Gastroesophageal sphincter (tissue), 4 donors: Measurements from ENCODE around the gene SLC2A6. TPM values are rescaled to one million over a fixed set of nuclear protein-coding genes. Genes with fewer than 3 reads are reported as not detected.

Source experiments
- ATAC-seq: fragments of 150-250 bp; one replicate; pipeline ENCODE4 v1.9.1; 2016; ENCODE audit warnings: mild to moderate bottlenecking, moderate library complexity
- H3K27ac ChIP-seq, 4 donors: fragments of 200-600 bp; sonication (generic) in 3 of 4; 1 replicate in 3 of 4; 2 replicates in 1 of 4; pipeline ENCODE4 v1.5.1; 2016 to 2019
- H3K27me3 ChIP-seq: fragments of 200-600 bp; sonication (generic); one replicate; pipeline ENCODE4 v1.5.1; 2019
- H3K36me3 ChIP-seq, 2 donors: fragments of 200-600 bp; sonication (generic); one replicate each; pipeline ENCODE4 v1.5.1; 2019; ENCODE audit warnings: control low read depth in 1 of 2
- H3K4me1 ChIP-seq, 3 donors: fragments of 200-600 bp; sonication (generic); 1 replicate in 2 of 3; 2 replicates in 1 of 3; pipeline ENCODE4 v1.5.1; 2016 to 2019; ENCODE audit warnings: control low read depth in 2 of 3
- H3K4me3 ChIP-seq, 2 donors: fragments of 200-600 bp; sonication (generic); one replicate each; pipeline ENCODE4 v1.5.1; 2019; ENCODE audit warnings: mild to moderate bottlenecking in 1 of 2, moderate library complexity in 1 of 2
- H3K9me3 ChIP-seq, 3 donors: fragments of 200-600 bp; sonication (generic); one replicate each; pipeline ENCODE4 v1.5.1; 2017 to 2019; ENCODE audit warnings: control low read depth in 2 of 3
- CTCF ChIP-seq, 4 experiments: fragments of 200-600 bp in 2 of 4; fragments of 450-650 bp in 2 of 4; sonication (generic) in 1 of 4; IDR thresholded peaks; one replicate each; pipeline ENCODE4 v1.5.1; 2017 to 2019; ENCODE audit warnings: antibody characterized with exemption in 4 of 4, mild to moderate bottlenecking in 2 of 4, moderate library complexity in 2 of 4
- EP300 ChIP-seq: sonication (generic); formaldehyde crosslinking; IDR thresholded peaks from one replicate; pipeline ENCODE4 v1.6.1; 2017; ENCODE audit warnings: antibody characterized with exemption, mild to moderate bottlenecking
- POLR2A ChIP-seq, 2 donors: fragments of 450-650 bp; IDR thresholded peaks; one replicate each; pipeline ENCODE4 v1.6.1; 2017; ENCODE audit warnings: antibody characterized with exemption in 2 of 2, mild to moderate bottlenecking in 2 of 2, moderate library complexity in 1 of 2
- POLR2AphosphoS5 ChIP-seq: sonication (generic); formaldehyde crosslinking; IDR thresholded peaks from one replicate; pipeline ENCODE4 v1.6.1; 2017; ENCODE audit warnings: antibody characterized with exemption
- WGBS, 2 donors: methylation state at CpG; one replicate each; pipeline ENCODE4 v1.1.5; 2018; ENCODE audit warnings: low coverage in 1 of 2; 5-methylcytosine and 5-hydroxymethylcytosine counted together
- total RNA-seq, 4 donors: library from RNA; depleted of rRNA; stranded (reverse); fragments of >200 nt; gene quantifications; one replicate each; pipeline ENCODE4 v1.1.0, GENCODE V29; 2016

SLC2A6 gene
- total RNA-seq, 4 donors from 2014 or later, result 1.7 to 11.8 (median 5.2) TPM

DNA sequence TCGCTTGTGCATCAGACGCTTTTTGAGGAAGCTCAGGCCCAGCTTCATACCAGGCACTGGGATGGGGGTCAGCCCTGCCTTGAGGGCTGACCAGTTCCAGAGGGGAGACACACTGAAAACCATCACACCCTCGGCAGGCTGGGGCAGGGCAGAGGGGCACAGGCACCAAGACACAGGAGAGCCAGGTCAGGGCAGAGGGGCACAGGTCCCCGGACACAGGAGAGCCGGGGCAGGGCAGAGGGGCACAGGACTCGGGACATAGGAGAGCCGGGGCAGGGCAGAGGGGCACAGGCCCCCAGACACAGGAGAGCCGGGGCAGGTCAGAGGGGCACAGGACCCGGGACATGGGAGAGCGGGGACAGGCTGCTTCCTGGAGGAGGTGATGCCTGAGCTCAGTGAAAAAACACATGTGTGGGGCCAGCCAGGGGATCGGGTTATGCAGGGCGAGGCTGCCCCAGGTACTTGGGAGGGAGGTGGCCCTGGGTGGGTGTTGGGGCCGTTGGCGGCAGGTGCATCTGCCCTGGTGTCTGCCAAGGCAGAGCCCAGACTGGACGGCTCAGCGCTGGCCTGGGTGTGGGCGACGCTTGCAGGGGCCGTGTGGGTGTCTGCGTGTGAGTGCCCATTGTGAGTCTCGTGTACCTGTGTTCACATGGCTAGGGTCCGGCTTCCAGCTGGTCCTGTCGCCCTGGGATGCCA is 15.1 kb upstream of the SLC2A6 start:
- WGBS, 2 donors, result 50 to 91% methylated on average over 1 to 16 of the region's 23 CpGs
- no peaks in the 10 kb centered on the region for H3K9me3 ChIP-seq
- H3K27me3 ChIP-seq, result peaks cover 64% of the 10 kb centered on the region

GRCh38 chr9:133493428-133493827 is 14.5 kb upstream of the SLC2A6 start:
- H3K27ac ChIP-seq, result no peak overlapping the region
- no peak for TF ChIP-seq EP300
- TF ChIP-seq POLR2A (IDR thresholded peaks at IDR 0.05), result no peak
- TF ChIP-seq POLR2AphosphoS5, result no peak
- no peak for TF ChIP-seq CTCF (IDR thresholded peaks at IDR 0.05)
- ATAC-seq, result no peak
- H3K36me3 ChIP-seq, result no peaks in the 10 kb centered on the region
- peaks cover 62% of the 10 kb centered on the region for H3K27me3 ChIP-seq
- no CpG with 5 or more reads among the region's 11 CpGs for whole genome bisulfite sequencing, 2 donors
- peaks cover 0 to 16% (median 8%) of the 10 kb centered on the region in 3 donors for H3K4me1 ChIP-seq
- H3K9me3 ChIP-seq, result no peaks in the 10 kb centered on the region
- no peak overlapping the region for H3K4me3 ChIP-seq

More for the DNA sequence above, 15.1 kb upstream of the SLC2A6 start:
- Histone ChIP-seq H3K36me3 (no peaks in the 10 kb centered on the region), H3K4me3 (no peak overlapping the region), H3K4me1 (peaks cover 0 to 21% (median 8%) of the 10 kb centered on the region in 3 donors), H3K27ac (no peak overlapping the region)
- TF ChIP-seq POLR2AphosphoS5 (no peak), POLR2A (IDR thresholded peaks at IDR 0.05) (no peak), EP300 (no peak), CTCF (IDR thresholded peaks at IDR 0.05) (no peak)
- no peak for ATAC-seq

- H3K9me3 ChIP-seq, result no peaks in the 10 kb centered on the region
- WGBS, 2 donors, result 17 to 56% methylated on average over 2 of the region's 33 CpGs
- H3K27me3 ChIP-seq, result peaks cover 63% of the 10 kb centered on the region
- no peaks in the 10 kb centered on the region for H3K36me3 ChIP-seq
- TF ChIP-seq POLR2AphosphoS5, result no peak
- TF ChIP-seq CTCF (IDR thresholded peaks at IDR 0.05), result no peak
- no peak for TF ChIP-seq POLR2A (IDR thresholded peaks at IDR 0.05)
- TF ChIP-seq EP300, result no peak
- ATAC-seq, result peak; percentile 17
- peaks cover 0 to 20% (median 8%) of the 10 kb centered on the region in 3 donors for H3K4me1 ChIP-seq
- H3K4me3 ChIP-seq, result no peak overlapping the region
- peak overlapping the region in 3 of 4 donors; percentile 26 to 44 (median 39) for H3K27ac ChIP-seq
These were observed 13.4 kb upstream of the SLC2A6 start for GRCh38 chr9:133492061-133493021.

GRCh38 chr9:133491656-133491925 is 12.7 kb upstream of the SLC2A6 start:
- peak overlapping the region in 3 of 4 donors; percentile 26 to 44 (median 39) for H3K27ac ChIP-seq
- ATAC-seq, result no peak
- WGBS, 2 donors, result 95% methylated on average over 6 of the region's 8 CpGs; no CpG with 5 or more reads in 1 of the 2 donors

More at GRCh38 chr9:133491656-133491925, 12.7 kb upstream of the SLC2A6 start:
- Histone ChIP-seq H3K9me3 (no peaks in the 10 kb centered on the region), H3K4me3 (no peak overlapping the region), H3K4me1 (peaks cover 0 to 20% (median 8%) of the 10 kb centered on the region in 3 donors), H3K36me3 (no peaks in the 10 kb centered on the region), H3K27me3 (peaks cover 58% of the 10 kb centered on the region)
- TF ChIP-seq POLR2A (IDR thresholded peaks at IDR 0.05), result no peak
- no peak for TF ChIP-seq POLR2AphosphoS5
- no peak for TF ChIP-seq CTCF (IDR thresholded peaks at IDR 0.05)
- no peak for TF ChIP-seq EP300
